Measurements from ENCODE around the gene LARGE1.
"Not testable (repeated sequence)": the region's sequence is repeated elsewhere in the genome, so short reads cannot be mapped to it uniquely, and the experiment has no call there.

Gene LARGE1

DNA sequence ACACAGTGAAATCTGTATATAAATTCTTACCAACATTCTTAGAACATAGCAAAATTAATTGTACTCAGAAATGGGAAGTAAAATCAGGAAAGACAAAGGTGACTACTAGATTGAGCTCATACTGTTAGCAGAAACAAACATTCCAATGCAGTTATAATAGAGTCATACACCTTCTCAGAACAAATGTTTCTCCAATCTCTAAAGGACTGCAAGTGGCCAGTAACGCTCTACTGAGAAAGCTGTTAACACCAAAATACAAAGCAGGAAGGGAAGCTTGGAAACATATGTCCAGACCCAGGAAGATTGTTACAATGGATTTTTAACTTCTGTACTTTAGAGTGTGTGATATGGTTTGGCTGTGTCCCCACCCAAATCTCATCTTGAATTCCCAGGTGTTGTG, 341.5 kb downstream of the LARGE1 start:
- no peak for FAIRE-seq
- no peak for DNase-seq (ENCODE audit: insufficient read length, low spot score)
- no peak for TF ChIP-seq POLR2A (IDR thresholded peaks at IDR 0.05; ENCODE audit: low read depth, low read length)

DNA sequence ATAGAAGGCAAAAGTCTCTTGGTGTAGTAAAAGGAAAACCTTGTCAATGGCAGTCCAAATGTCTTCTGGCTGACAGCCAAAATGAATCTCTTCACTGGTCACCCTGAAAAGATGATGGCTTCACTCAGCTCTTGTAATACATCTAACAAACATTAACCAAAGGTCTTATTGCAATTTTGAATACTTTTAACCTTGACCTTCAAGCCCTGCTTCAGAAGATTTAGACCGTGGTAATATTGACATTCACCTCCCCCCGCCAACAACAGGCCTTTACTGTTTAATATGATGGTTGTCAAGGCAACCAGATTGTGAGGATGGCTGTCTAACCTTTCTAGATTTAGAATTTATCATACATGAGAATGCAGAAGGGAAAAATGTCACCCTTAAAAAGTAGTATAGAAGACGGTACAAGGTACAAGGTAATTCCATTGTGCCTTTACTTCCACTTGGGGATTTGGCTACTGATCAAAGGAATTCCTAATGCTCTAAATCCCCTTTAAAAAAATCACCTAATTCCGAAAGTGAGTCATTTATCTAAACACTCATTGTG, 342.3 kb downstream of the LARGE1 start:
- FAIRE-seq = no peak
- no peak for TF ChIP-seq POLR2A (IDR thresholded peaks at IDR 0.05; ENCODE audit: low read depth, low read length)
- no peak for DNase-seq (ENCODE audit: insufficient read length, low spot score)

- no peak for TF ChIP-seq POLR2A (IDR thresholded peaks at IDR 0.05; ENCODE audit: low read depth, low read length)
- FAIRE-seq = no peak
- no peak for DNase-seq (ENCODE audit: insufficient read length, low spot score)
Observed at GRCh38 chr22:33576205-33576604, 344.1 kb downstream of the LARGE1 start.

DNA sequence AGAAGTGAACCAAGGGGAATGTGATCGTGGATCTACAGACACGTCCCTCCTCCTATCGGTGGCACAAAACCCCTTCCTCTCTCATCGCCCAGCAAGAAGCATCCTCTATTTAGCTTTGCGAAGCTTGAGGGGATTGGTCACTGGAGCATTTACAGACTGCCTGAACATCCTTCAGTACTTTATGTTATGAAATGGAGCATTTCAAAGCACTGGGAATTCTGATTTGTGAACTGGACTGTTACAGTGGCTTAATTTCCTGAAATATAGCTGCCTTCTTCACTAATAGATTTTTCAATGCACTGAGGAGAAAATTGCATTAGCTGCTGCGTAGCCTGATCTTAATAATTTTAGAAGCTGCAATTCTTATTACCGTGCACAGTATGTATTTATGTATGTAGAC, 344.5 kb downstream of the LARGE1 start:
- no peak for TF ChIP-seq POLR2A (IDR thresholded peaks at IDR 0.05; ENCODE audit: low read depth, low read length)
- DNase-seq (ENCODE audit: insufficient read length, low spot score) = no peak
- no peak for FAIRE-seq

- DNase-seq (ENCODE audit: insufficient read length, low spot score) (no peak), FAIRE-seq (no peak)
- TF ChIP-seq POLR2A (IDR thresholded peaks at IDR 0.05; ENCODE audit: low read depth, low read length) = no peak
Observed at GRCh38 chr22:33575041-33575440, 345.2 kb downstream of the LARGE1 start.

- DNase-seq (ENCODE audit: insufficient read length, low spot score) (no peak), FAIRE-seq (no peak)
- TF ChIP-seq POLR2A (IDR thresholded peaks at IDR 0.05; ENCODE audit: low read depth, low read length) = no peak
Observed at GRCh38 chr22:33573479-33573878, 346.8 kb downstream of the LARGE1 start.

DNA sequence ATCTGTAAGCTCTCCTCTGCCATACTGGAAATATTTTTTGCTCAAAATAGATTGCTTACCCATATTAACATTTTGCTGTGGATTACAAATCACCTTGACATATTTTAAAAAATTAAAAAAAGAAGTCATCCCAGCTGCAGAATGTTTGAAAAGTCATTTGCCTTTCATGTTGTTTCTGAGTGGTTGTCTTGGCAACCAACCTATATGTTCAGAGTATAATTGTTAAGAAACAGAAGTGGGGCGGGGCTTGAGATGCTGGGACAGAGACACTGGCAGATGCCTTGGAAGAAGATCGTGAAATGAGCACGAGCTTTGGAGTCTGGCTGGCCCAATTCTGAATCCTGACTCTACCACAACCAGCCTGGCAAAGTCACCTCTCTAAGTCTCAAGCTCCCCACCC, 348.2 kb downstream of the LARGE1 start:
- no peak for TF ChIP-seq POLR2A (IDR thresholded peaks at IDR 0.05; ENCODE audit: low read depth, low read length)
- DNase-seq (ENCODE audit: insufficient read length, low spot score) (no peak), FAIRE-seq (no peak)

DNA sequence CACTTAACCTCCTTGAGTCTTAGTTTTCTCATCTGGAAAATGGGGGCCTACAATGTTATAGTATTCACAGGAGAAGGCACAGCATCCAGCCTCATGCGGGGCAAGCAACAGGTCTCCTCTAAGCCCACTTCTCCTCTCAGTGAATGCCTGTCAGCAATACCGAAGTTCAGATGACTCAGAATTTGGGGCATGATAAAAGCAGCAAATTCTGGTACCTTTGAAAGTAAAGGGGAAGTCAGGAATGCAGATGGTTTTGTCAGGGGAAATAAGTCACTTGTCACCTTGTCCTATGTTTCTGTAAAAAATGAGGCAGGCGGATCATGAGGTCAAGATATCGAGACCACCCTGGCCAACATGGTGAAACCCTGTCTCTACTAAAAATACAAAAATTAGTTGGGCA, 350.2 kb downstream of the LARGE1 start:
- no peak for FAIRE-seq
- DNase-seq (ENCODE audit: insufficient read length, low spot score) = no peak
- no peak for TF ChIP-seq POLR2A (IDR thresholded peaks at IDR 0.05; ENCODE audit: low read depth, low read length)

- DNase-seq (ENCODE audit: insufficient read length, low spot score) (no peak), FAIRE-seq (no peak)
- no peak for TF ChIP-seq POLR2A (IDR thresholded peaks at IDR 0.05; ENCODE audit: low read depth, low read length)
Observed at GRCh38 chr22:33569559-33569958, 350.7 kb downstream of the LARGE1 start.

- no peak for TF ChIP-seq POLR2A (IDR thresholded peaks at IDR 0.05; ENCODE audit: low read depth, low read length)
- DNase-seq (ENCODE audit: insufficient read length, low spot score) = no peak
- no peak for FAIRE-seq
Observed at GRCh38 chr22:33569018-33569417, 351.3 kb downstream of the LARGE1 start.

DNA sequence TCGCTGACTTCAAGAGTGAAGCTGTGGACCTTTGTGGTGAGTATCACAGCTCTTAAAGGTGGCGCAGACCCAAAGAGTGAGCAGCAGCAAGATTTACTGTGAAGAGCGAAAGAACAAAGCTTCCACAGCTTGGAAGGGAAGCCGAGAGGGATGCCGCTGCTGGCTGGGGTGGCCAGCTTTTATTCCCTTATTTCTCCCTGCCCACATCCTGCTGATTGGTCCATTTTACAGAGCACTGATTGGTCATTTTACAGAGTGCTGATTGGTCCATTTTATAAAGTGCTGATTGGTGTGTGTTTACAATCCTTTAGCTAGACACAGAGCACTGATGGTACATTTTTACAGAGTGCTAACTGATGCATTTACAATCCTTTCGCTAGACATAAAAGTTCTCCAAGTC, 353.8 kb downstream of the LARGE1 start:
- FAIRE-seq; DNase-seq (ENCODE audit: insufficient read length, low spot score): not testable (repeated sequence)

DNA sequence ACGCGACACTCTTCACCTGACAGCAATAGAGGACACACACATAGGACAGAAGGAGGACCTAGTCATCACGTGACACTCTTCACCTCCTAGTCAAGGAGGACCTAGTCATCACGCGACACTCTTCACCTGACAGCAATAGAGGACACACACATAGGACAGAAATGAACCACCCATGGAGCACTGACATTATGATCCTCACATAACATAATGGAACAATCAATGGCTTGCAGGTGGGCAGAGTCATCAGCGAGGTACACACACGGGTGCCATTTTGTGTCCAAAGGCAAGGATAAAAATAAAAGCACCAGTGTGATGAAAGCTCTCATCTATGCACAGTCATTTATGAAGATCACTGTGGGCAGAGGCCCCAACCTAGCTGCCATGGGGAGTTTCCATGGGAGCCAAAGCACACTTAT, 354.7 kb downstream of the LARGE1 start:
- FAIRE-seq (no peak), DNase-seq (ENCODE audit: insufficient read length, low spot score) (no peak)
- no peak for TF ChIP-seq POLR2A (IDR thresholded peaks at IDR 0.05; ENCODE audit: low read depth, low read length)

GRCh38 chr22:33564683-33565082, 355.6 kb downstream of the LARGE1 start:
- FAIRE-seq (no peak), DNase-seq (ENCODE audit: insufficient read length, low spot score) (no peak)
- TF ChIP-seq POLR2A (IDR thresholded peaks at IDR 0.05; ENCODE audit: low read depth, low read length) = no peak

- FAIRE-seq (no peak), DNase-seq (ENCODE audit: insufficient read length, low spot score) (no peak)
- no peak for TF ChIP-seq POLR2A (IDR thresholded peaks at IDR 0.05; ENCODE audit: low read depth, low read length)
Observed at GRCh38 chr22:33563220-33563964, 356.9 kb downstream of the LARGE1 start.

GRCh38 chr22:33562501-33562900, 357.8 kb downstream of the LARGE1 start:
- DNase-seq (ENCODE audit: insufficient read length, low spot score) = no peak
- TF ChIP-seq POLR2A (IDR thresholded peaks at IDR 0.05; ENCODE audit: low read depth, low read length) = no peak
- no peak for FAIRE-seq
